Neuron (in vitro differentiated cells): ENCODE data around the gene FBXL20.
"Not testable (repeated sequence)": the region's sequence is repeated elsewhere in the genome, so short reads cannot be mapped to it uniquely, and the experiment has no call there.

Source experiments
- H2AFZ ChIP-seq: one replicate; pipeline ENCODE4 v1.6.1; 2013; ENCODE audit warnings: low read depth, mild to moderate bottlenecking, inconsistent platforms, low read length, moderate library complexity
- H3K27me3 ChIP-seq: one replicate; pipeline ENCODE4 v1.6.1; 2013; ENCODE audit warnings: low read length; ENCODE audit not compliant: insufficient read depth
- H3K36me3 ChIP-seq: one replicate; pipeline ENCODE4 v1.6.1; 2013; ENCODE audit warnings: low read length; ENCODE audit not compliant: insufficient read depth
- H3K4me1 ChIP-seq: one replicate; pipeline ENCODE4 v1.6.1; 2013; ENCODE audit warnings: low read length; ENCODE audit not compliant: insufficient read depth
- H3K4me3 ChIP-seq: 2 replicates; pipeline ENCODE4 v1.5.1; 2013; ENCODE audit warnings: mild to moderate bottlenecking, low read length, moderate library complexity
- H3K9me3 ChIP-seq: one replicate; pipeline ENCODE4 v1.6.1; 2013; ENCODE audit warnings: low read length

FBXL20 gene

GRCh38 chr17:39365242-39365641 is 36.2 kb downstream of the FBXL20 start:
- Histone ChIP-seq H3K9me3 (no peaks in the 10 kb centered on the region), H3K36me3 (no peaks in the 10 kb centered on the region), H3K4me1 (peaks cover 1% of the 10 kb centered on the region), H2AFZ (no peak overlapping the region), H3K4me3 (no peak overlapping the region), H3K27me3 (no peaks in the 10 kb centered on the region)

GRCh38 chr17:39364236-39365025 is 37.0 kb downstream of the FBXL20 start:
- Histone ChIP-seq H2AFZ (no peak overlapping the region), H3K4me3 (no peak overlapping the region), H3K4me1 (peaks cover 1% of the 10 kb centered on the region), H3K36me3 (no peaks in the 10 kb centered on the region), H3K27me3 (no peaks in the 10 kb centered on the region), H3K9me3 (no peaks in the 10 kb centered on the region)

DNA sequence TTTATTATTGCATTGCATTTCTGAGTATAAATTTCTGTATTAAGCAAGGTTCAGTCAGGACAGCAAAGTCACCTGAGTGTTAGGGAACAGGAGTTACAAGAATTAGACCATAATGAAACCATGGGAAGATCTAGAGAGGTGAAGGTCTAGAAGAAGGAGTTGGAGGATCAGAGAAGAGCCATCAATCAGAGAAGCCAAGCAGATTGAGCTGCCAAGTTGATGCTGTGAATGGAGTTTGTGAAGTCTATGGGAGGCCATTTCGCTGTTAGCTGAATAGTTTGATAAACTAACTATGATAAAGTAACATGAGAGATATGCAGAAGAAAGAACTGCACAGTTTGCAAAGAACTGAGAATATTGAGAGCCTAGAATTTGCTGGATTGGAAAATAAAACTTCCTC is 40.4 kb downstream of the FBXL20 start:
- H3K4me1 ChIP-seq: no peaks in the 10 kb centered on the region
- no peaks in the 10 kb centered on the region for H3K27me3 ChIP-seq
- no peak overlapping the region for H2AFZ ChIP-seq
- no peaks in the 10 kb centered on the region for H3K36me3 ChIP-seq
- H3K4me3 ChIP-seq: no peak overlapping the region
- H3K9me3 ChIP-seq: no peaks in the 10 kb centered on the region

GRCh38 chr17:39360537-39360936 is 40.9 kb downstream of the FBXL20 start:
- H3K27me3 ChIP-seq: no peaks in the 10 kb centered on the region
- no peak overlapping the region for H3K4me3 ChIP-seq
- H3K4me1 ChIP-seq: no peaks in the 10 kb centered on the region
- H3K36me3 ChIP-seq: no peaks in the 10 kb centered on the region
- H3K9me3 ChIP-seq: no peaks in the 10 kb centered on the region
- H2AFZ ChIP-seq: no peak overlapping the region

DNA sequence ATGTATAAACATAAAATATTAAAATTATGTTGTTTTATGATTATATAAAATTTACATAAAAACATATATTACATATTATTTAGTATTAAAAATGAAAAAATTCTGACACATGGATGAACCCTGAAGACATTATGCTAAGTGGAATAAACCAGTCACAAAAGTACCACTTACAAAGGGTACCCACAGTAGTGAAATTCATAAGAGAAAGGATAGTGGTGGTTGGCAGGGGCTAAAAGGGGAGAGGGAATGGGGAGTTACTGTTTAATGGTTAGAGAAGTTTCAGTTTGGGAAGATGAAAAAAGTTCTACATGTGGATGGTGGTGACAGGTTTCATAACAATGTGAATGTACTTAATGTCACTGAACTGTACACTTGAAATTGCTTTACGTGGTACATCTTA is 41.4 kb downstream of the FBXL20 start:
- no peaks in the 10 kb centered on the region for H3K4me1 ChIP-seq
- no peak overlapping the region for H2AFZ ChIP-seq
- H3K9me3 ChIP-seq: no peaks in the 10 kb centered on the region
- H3K36me3 ChIP-seq: no peaks in the 10 kb centered on the region
- no peaks in the 10 kb centered on the region for H3K27me3 ChIP-seq
- no peak overlapping the region for H3K4me3 ChIP-seq

- Histone ChIP-seq H3K36me3 (no peaks in the 10 kb centered on the region), H2AFZ (no peak overlapping the region), H3K4me1 (no peaks in the 10 kb centered on the region)
Measured at GRCh38 chr17:39357986-39358385, 43.4 kb downstream of the FBXL20 start.

GRCh38 chr17:39357488-39357887 is 43.9 kb downstream of the FBXL20 start:
- no peak overlapping the region for H3K4me3 ChIP-seq

More at GRCh38 chr17:39357986-39358385, 43.4 kb downstream of the FBXL20 start:
- H3K9me3 ChIP-seq: no peaks in the 10 kb centered on the region
- H3K27me3 ChIP-seq: no peaks in the 10 kb centered on the region
- H3K4me3 ChIP-seq: no peak overlapping the region

DNA sequence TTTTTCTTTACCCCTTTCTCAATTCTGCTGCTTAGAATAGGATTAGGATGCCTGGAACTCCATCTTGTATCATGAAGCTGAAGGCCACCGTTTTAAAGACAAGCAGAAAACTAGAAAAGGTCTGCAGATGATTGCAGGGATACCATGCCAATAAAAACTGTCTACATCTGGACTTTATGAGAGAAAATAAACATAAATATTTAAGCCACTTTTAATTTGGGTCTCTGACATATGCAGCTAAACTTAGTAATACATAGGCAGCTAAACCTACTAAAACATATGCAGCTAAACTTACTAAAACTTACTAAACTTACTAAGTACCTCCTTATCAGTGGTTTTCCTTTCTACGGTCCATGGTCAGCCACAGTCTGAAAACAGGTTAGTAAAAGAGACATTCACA is 48.4 kb downstream of the FBXL20 start:
- H3K36me3 ChIP-seq: no peaks in the 10 kb centered on the region
- H3K4me1 ChIP-seq: no peaks in the 10 kb centered on the region
- no peak overlapping the region for H3K4me3 ChIP-seq
- H3K9me3 ChIP-seq: no peaks in the 10 kb centered on the region
- H3K27me3 ChIP-seq: no peaks in the 10 kb centered on the region
- H2AFZ ChIP-seq: no peak overlapping the region

More at GRCh38 chr17:39357488-39357887, 43.9 kb downstream of the FBXL20 start:
- Histone ChIP-seq H3K9me3 (no peaks in the 10 kb centered on the region), H2AFZ (no peak overlapping the region), H3K4me1 (no peaks in the 10 kb centered on the region), H3K27me3 (no peaks in the 10 kb centered on the region), H3K36me3 (no peaks in the 10 kb centered on the region)

DNA sequence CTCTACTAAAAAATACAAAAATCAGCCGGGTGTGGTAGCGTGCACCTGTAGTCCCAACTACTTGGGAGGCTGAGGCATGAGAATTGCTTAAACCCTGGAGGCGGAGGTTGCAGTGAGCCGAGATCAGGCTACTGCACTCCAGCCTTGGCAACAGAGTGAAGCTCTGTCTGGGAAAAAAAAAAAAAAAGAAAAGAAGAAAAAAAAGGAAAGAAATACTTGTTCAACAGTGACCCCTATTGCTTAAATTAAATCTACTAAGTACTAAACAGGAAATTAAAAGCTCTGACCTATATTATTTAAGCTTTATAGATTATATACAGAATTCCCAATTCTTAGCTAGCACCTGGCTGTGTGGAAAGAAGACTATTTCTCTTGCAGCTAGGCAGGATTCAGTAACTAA is 48.9 kb downstream of the FBXL20 start:
- no peaks in the 10 kb centered on the region for H3K27me3 ChIP-seq
- H3K4me1 ChIP-seq: no peaks in the 10 kb centered on the region
- no peaks in the 10 kb centered on the region for H3K36me3 ChIP-seq
- no peaks in the 10 kb centered on the region for H3K9me3 ChIP-seq
- no peak overlapping the region for H3K4me3 ChIP-seq
- no peak overlapping the region for H2AFZ ChIP-seq

GRCh38 chr17:39351508-39351907 is 49.9 kb downstream of the FBXL20 start:
- H3K4me3 ChIP-seq: no peak overlapping the region
- no peaks in the 10 kb centered on the region for H3K9me3 ChIP-seq
- no peaks in the 10 kb centered on the region for H3K4me1 ChIP-seq
- no peaks in the 10 kb centered on the region for H3K36me3 ChIP-seq
- H3K27me3 ChIP-seq: no peaks in the 10 kb centered on the region
- H2AFZ ChIP-seq: no peak overlapping the region

- Histone ChIP-seq H2AFZ (no peak overlapping the region), H3K27me3 (no peaks in the 10 kb centered on the region), H3K4me1 (no peaks in the 10 kb centered on the region), H3K36me3 (no peaks in the 10 kb centered on the region), H3K9me3 (no peaks in the 10 kb centered on the region), H3K4me3 (no peak overlapping the region)
Measured at GRCh38 chr17:39349246-39349645, 52.2 kb downstream of the FBXL20 start.

DNA sequence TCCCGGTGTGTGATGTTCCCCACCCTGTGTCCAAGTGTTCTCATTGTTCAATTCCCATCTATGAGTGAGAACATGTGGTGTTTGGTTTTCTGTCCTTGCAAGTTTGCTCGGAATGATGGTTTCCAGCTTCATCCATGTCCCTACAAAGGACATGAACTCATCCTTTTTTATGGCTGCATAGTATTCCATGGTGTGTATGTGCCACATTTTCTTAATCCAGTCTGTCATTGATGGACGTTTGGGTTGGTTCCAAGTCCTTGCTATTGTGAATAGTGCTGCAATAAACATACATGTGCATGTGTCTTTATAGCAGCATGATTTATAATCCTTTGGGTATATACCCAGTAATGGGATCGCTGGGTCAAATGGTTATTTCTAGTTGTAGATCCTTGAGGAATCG is 54.6 kb downstream of the FBXL20 start:
- H2AFZ ChIP-seq, H3K4me1 ChIP-seq, H3K9me3 ChIP-seq, H3K36me3 ChIP-seq, H3K27me3 ChIP-seq, H3K4me3 ChIP-seq: not testable (repeated sequence)

- Histone ChIP-seq H3K4me3 (no peak overlapping the region), H2AFZ (no peak overlapping the region), H3K36me3 (no peaks in the 10 kb centered on the region), H3K4me1 (no peaks in the 10 kb centered on the region), H3K27me3 (no peaks in the 10 kb centered on the region), H3K9me3 (peaks cover 4% of the 10 kb centered on the region)
Measured at GRCh38 chr17:39341541-39341940, 59.9 kb downstream of the FBXL20 start.

DNA sequence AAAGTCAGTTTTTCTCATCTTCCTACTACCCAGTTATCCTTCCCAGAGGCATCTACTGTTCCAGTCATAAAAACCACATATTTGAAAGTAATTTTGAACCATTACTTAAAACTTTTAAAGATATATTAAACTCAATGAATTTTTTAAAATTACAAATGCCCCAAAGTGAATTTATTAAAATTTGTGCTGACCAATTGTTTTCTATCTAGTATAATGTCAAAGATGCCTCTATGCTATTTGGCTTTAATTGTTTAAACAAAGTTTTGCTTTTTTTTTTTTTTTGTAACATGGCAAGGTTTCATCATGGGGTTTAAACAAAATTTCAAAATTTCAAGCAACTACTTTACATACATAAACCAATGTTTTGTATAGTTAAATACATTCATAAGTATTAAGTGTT is 60.7 kb downstream of the FBXL20 start:
- Histone ChIP-seq H3K4me3 (no peak overlapping the region), H3K9me3 (peaks cover 4% of the 10 kb centered on the region), H3K27me3 (no peaks in the 10 kb centered on the region), H2AFZ (no peak overlapping the region), H3K4me1 (no peaks in the 10 kb centered on the region), H3K36me3 (no peaks in the 10 kb centered on the region)
